ENCODE data around the gene E2F2. TPM values are rescaled to one million over a fixed set of nuclear protein-coding genes. Genes with fewer than 3 reads are reported as not detected.

E2F2 gene
- total RNA-seq, 1 experiment from 2014 or later: 46.1 TPM

DNA sequence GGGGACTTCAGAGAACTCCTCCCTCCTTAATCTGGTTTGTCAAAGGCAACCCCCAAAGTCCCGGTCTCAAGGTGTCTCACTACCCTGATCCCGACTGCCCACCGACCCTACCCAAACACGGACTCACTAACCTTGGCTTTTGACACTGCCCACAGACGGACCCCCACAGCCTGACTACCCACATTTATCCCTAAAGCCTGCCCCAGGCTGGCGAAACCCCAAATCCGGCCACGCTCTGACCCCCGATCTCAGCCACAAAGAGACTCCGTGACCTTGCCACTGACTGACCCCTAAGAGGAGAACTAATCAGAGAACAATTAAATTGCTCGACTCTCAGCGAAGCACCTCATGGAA is 23.1 kb upstream of the E2F2 start:
- ChIA-PET CTCF (interaction anchor here (0.6 to 6.9 kb wide), 7 partner anchors 10 to 350 kb away, joined by 4 to 36 read pairs (median 4); partner anchors contain the start of gene E2F2), POLR2A (ENCODE audit: low non-redundant PET) (interaction anchor here (0.7 to 0.9 kb wide), 2 partner anchors 43 to 398 kb away, joined by 6 to 11 read pairs; no protein-coding TSS in a partner anchor)
- Histone ChIP-seq H3K36me3 (ENCODE audit: insufficient read depth, low read length, poor library complexity, severe bottlenecking) (peaks cover 12% of the 10 kb centered on the region), H3K27ac (ENCODE audit: low read depth, low read length, poor library complexity, severe bottlenecking) (peak overlapping the region; percentile 99), H3K4me1 (ENCODE audit: insufficient read depth, low read length, poor library complexity, severe bottlenecking) (peaks cover 55% of the 10 kb centered on the region), H3K27me3 (replicated peaks; ENCODE audit: insufficient read depth, low read depth, low read length, poor library complexity) (no peaks in the 10 kb centered on the region), H3K4me3 (ENCODE audit: low read depth, low read length, poor library complexity, severe bottlenecking) (peak overlapping the region; percentile 44), H3K9me3 (ENCODE audit: low read depth, low read length, poor library complexity, severe bottlenecking) (no peaks in the 10 kb centered on the region)
- intact Hi-C loops (cut with micrococcal nuclease; ENCODE audit: unreplicated experiment): no loop called here
- TF ChIP-seq CTCF (conservative IDR thresholded peaks at IDR 0.05; ENCODE audit: low read depth, low read length) (no peak), EZH2 (IDR thresholded peaks at IDR 0.05; ENCODE audit: borderline replicate concordance, low read depth, low read length, poor library complexity, severe bottlenecking) (no peak)
- no TSS peak for BruUV-seq (replicated peaks)
- no peak for DNase-seq (ENCODE audit: low spot score)

GRCh38 chr1:23553231-23554126 is 22.4 kb upstream of the E2F2 start:
- TF ChIP-seq CTCF (conservative IDR thresholded peaks at IDR 0.05; ENCODE audit: low read depth, low read length) (no peak), EZH2 (IDR thresholded peaks at IDR 0.05; ENCODE audit: borderline replicate concordance, low read depth, low read length, poor library complexity, severe bottlenecking) (no peak)
- H3K36me3 ChIP-seq (ENCODE audit: insufficient read depth, low read length, poor library complexity, severe bottlenecking): peaks cover 12% of the 10 kb centered on the region
- DNase-seq (ENCODE audit: low spot score): no peak
- BruUV-seq (replicated peaks): no TSS peak
- intact Hi-C loops (cut with micrococcal nuclease; ENCODE audit: unreplicated experiment): no loop called here
- peak overlapping the region; percentile 99 for H3K27ac ChIP-seq (ENCODE audit: low read depth, low read length, poor library complexity, severe bottlenecking)
- H3K27me3 ChIP-seq (replicated peaks; ENCODE audit: insufficient read depth, low read depth, low read length, poor library complexity): no peaks in the 10 kb centered on the region
- CTCF ChIA-PET: interaction anchor here (0.6 to 6.9 kb wide), 2 partner anchors 75 to 84 kb away, joined by 3 to 36 read pairs; no protein-coding TSS in a partner anchor
- POLR2A ChIA-PET (ENCODE audit: low non-redundant PET): interaction anchor here (0.6 kb wide), 1 partner anchor 138 kb away, joined by 3 read pairs; the partner anchor contains the start of gene RPL11
- peaks cover 60% of the 10 kb centered on the region for H3K4me1 ChIP-seq (ENCODE audit: insufficient read depth, low read length, poor library complexity, severe bottlenecking)
- H3K9me3 ChIP-seq (ENCODE audit: low read depth, low read length, poor library complexity, severe bottlenecking): no peaks in the 10 kb centered on the region
- no peak overlapping the region for H3K4me3 ChIP-seq (ENCODE audit: low read depth, low read length, poor library complexity, severe bottlenecking)

DNA sequence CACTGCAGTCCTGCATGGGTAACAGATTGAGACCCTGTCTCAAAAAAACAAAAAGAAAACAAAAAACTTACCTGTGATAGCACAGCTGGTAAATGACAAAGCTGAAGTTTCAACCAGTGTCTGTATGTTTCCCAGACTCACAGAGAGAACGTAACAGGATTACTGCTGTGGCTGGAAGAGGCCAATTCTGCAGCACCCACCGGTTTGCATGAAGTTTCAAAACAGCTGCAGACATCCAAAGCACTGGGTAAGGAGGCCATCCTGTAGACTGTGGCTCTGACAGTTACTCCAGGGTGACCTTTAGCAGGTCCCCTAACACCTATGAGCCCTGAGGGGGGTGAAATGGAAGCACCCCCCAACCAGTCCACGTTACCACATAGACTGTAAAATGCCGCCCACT is 20.8 kb upstream of the E2F2 start:
- H3K36me3 ChIP-seq (ENCODE audit: insufficient read depth, low read length, poor library complexity, severe bottlenecking): no peaks in the 10 kb centered on the region
- no peaks in the 10 kb centered on the region for H3K9me3 ChIP-seq (ENCODE audit: low read depth, low read length, poor library complexity, severe bottlenecking)
- BruUV-seq (replicated peaks): no TSS peak
- intact Hi-C loops (cut with micrococcal nuclease; ENCODE audit: unreplicated experiment): no loop called here
- H3K4me1 ChIP-seq (ENCODE audit: insufficient read depth, low read length, poor library complexity, severe bottlenecking): peaks cover 58% of the 10 kb centered on the region
- POLR2A ChIA-PET (ENCODE audit: low non-redundant PET): no interaction called here
- TF ChIP-seq CTCF (conservative IDR thresholded peaks at IDR 0.05; ENCODE audit: low read depth, low read length): no peak
- TF ChIP-seq EZH2 (IDR thresholded peaks at IDR 0.05; ENCODE audit: borderline replicate concordance, low read depth, low read length, poor library complexity, severe bottlenecking): no peak
- peak overlapping the region; percentile 53 for H3K27ac ChIP-seq (ENCODE audit: low read depth, low read length, poor library complexity, severe bottlenecking)
- CTCF ChIA-PET: interaction anchor here (6.9 kb wide), 1 partner anchor 85 kb away, joined by 36 read pairs; no protein-coding TSS in a partner anchor
- DNase-seq (ENCODE audit: low spot score): no peak
- no peaks in the 10 kb centered on the region for H3K27me3 ChIP-seq (replicated peaks; ENCODE audit: insufficient read depth, low read depth, low read length, poor library complexity)
- H3K4me3 ChIP-seq (ENCODE audit: low read depth, low read length, poor library complexity, severe bottlenecking): no peak overlapping the region

Measured in A673 (cell line).